GM18498 (cell line): ENCODE measurements around the gene CEBPZOS.
"Not testable (repeated sequence)": the region's sequence is repeated elsewhere in the genome, so short reads cannot be mapped to it uniquely, and the experiment has no call there.

Source experiments
- ATAC-seq: cut with Tn5 transposase; IDR thresholded peaks from one replicate; pipeline ENCODE4 v1.9.1; 2021; ENCODE audit warnings: mild to moderate bottlenecking, moderate library complexity; ENCODE audit not compliant: unreplicated experiment

CEBPZOS gene

GRCh38 chr2:37190290-37190689, 6.0 kb upstream of the CEBPZOS start:
- no peak for ATAC-seq

GRCh38 chr2:37191253-37191652, 5.0 kb upstream of the CEBPZOS start:
- no peak for ATAC-seq

- no peak for ATAC-seq
Observed at GRCh38 chr2:37191747-37192146, 4.5 kb upstream of the CEBPZOS start.

- ATAC-seq = no peak
Observed at GRCh38 chr2:37192551-37192950, 3.7 kb upstream of the CEBPZOS start.

- not testable (repeated sequence) for ATAC-seq
Observed at GRCh38 chr2:37195862-37196319, 405 bp upstream of the CEBPZOS start.

- no peak for ATAC-seq
Observed at GRCh38 chr2:37198681-37199065, 2.4 kb downstream of the CEBPZOS start.

- no peak for ATAC-seq
Observed at GRCh38 chr2:37201208-37201607, 4.9 kb downstream of the CEBPZOS start.

- no peak for ATAC-seq
Observed at GRCh38 chr2:37201766-37202165, 5.5 kb downstream of the CEBPZOS start.

GRCh38 chr2:37203708-37204107, 7.4 kb downstream of the CEBPZOS start:
- ATAC-seq = no peak

- not testable (repeated sequence) for ATAC-seq
Observed at GRCh38 chr2:37205071-37205661, 8.9 kb downstream of the CEBPZOS start.

- ATAC-seq = no peak
Observed at GRCh38 chr2:37205689-37206341, 9.5 kb downstream of the CEBPZOS start.

GRCh38 chr2:37206760-37207159, 10.5 kb downstream of the CEBPZOS start:
- ATAC-seq = not testable (repeated sequence)

- no peak for ATAC-seq
Observed at GRCh38 chr2:37211212-37211611, 14.9 kb downstream of the CEBPZOS start.

- no peak for ATAC-seq
Observed at GRCh38 chr2:37211939-37212338, 15.6 kb downstream of the CEBPZOS start.

- ATAC-seq = no peak
Observed at GRCh38 chr2:37215250-37215649, 19.0 kb downstream of the CEBPZOS start.

GRCh38 chr2:37219046-37219445, 22.8 kb downstream of the CEBPZOS start:
- ATAC-seq = no peak

GRCh38 chr2:37223131-37223530, 26.8 kb downstream of the CEBPZOS start:
- no peak for ATAC-seq

- no peak for ATAC-seq
Observed at GRCh38 chr2:37224063-37224462, 27.8 kb downstream of the CEBPZOS start.

GRCh38 chr2:37225129-37225528, 28.8 kb downstream of the CEBPZOS start:
- not testable (repeated sequence) for ATAC-seq

GRCh38 chr2:37226863-37227262, 30.6 kb downstream of the CEBPZOS start:
- no peak for ATAC-seq

GRCh38 chr2:37228788-37229187, 32.5 kb downstream of the CEBPZOS start:
- ATAC-seq = no peak

- no peak for ATAC-seq
Observed at GRCh38 chr2:37230581-37230980, 34.3 kb downstream of the CEBPZOS start.
